Mesenchymal stem cell (in vitro differentiated cells and primary cell): ENCODE measurements around the gene CCL7.

Source experiments
- DNase-seq: peaks from one replicate; pipeline ENCODE4 v3.0.0-alpha.2; 2013
- H2AFZ ChIP-seq: one replicate; pipeline ENCODE4 v1.6.1; 2013; ENCODE audit warnings: low read depth, mild to moderate bottlenecking, control low read depth, inconsistent platforms, low read length, moderate library complexity
- H2AK5ac ChIP-seq: 2 replicates; pipeline ENCODE4 v1.6.1; 2013; ENCODE audit warnings: low read length, moderate library complexity, mild to moderate bottlenecking, inconsistent platforms; ENCODE audit not compliant: severe bottlenecking
- H2BK120ac ChIP-seq: one replicate; pipeline ENCODE4 v1.6.1; 2013; ENCODE audit warnings: low read depth, mild to moderate bottlenecking, inconsistent platforms, low read length, moderate library complexity
- H2BK12ac ChIP-seq, 2 experiments: one replicate each; pipeline ENCODE4 v1.6.1; 2013; ENCODE audit warnings: inconsistent platforms in 2 of 2, low read length in 2 of 2, mild to moderate bottlenecking in 2 of 2, moderate library complexity in 2 of 2, control low read depth in 1 of 2
- H2BK15ac ChIP-seq: one replicate; pipeline ENCODE4 v1.6.1; 2013; ENCODE audit warnings: mild to moderate bottlenecking, low read depth, inconsistent platforms; ENCODE audit not compliant: poor library complexity, severe bottlenecking
- H2BK5ac ChIP-seq: 2 replicates; pipeline ENCODE4 v1.6.1; 2013; ENCODE audit warnings: low read depth, mild to moderate bottlenecking, low read length, control low read depth, inconsistent platforms; ENCODE audit not compliant: poor library complexity, severe bottlenecking
- H3K14ac ChIP-seq, 2 experiments: one replicate each; pipeline ENCODE4 v1.6.1; 2013; ENCODE audit warnings: inconsistent platforms in 2 of 2, low read length in 2 of 2, control low read depth in 1 of 2, mild to moderate bottlenecking in 1 of 2, moderate library complexity in 1 of 2
- H3K18ac ChIP-seq, 2 experiments: one replicate each; pipeline ENCODE4 v1.6.1; 2013; ENCODE audit warnings: inconsistent platforms in 2 of 2, low read length in 2 of 2, control low read depth in 1 of 2, low read depth in 1 of 2, mild to moderate bottlenecking in 1 of 2
- H3K23ac ChIP-seq, 2 experiments: one replicate each; pipeline ENCODE4 v1.6.1; 2013; ENCODE audit warnings: inconsistent platforms in 2 of 2, low read length in 2 of 2, mild to moderate bottlenecking in 2 of 2, moderate library complexity in 2 of 2, control low read depth in 1 of 2
- H3K27ac ChIP-seq: 2 replicates; pipeline ENCODE4 v1.5.1; 2013; ENCODE audit warnings: mild to moderate bottlenecking, moderate library complexity, low read length, control low read depth, inconsistent platforms; ENCODE audit not compliant: poor library complexity, severe bottlenecking
- H3K27me3 ChIP-seq, 2 experiments: 2 replicates each; pipeline versions ENCODE4 v1.6.1 to v1.7.0; 2013; ENCODE audit warnings: low read length in 2 of 2, mild to moderate bottlenecking in 2 of 2, moderate library complexity in 2 of 2, control low read depth in 1 of 2, inconsistent platforms in 1 of 2; ENCODE audit not compliant: control insufficient read depth in 1 of 2, insufficient read depth in 1 of 2
- H3K36me3 ChIP-seq, 2 experiments: 2 replicates each; pipeline versions ENCODE4 v1.6.1 to v1.7.0; 2013; ENCODE audit warnings: low read length in 2 of 2, control low read depth in 1 of 2, inconsistent platforms in 1 of 2, low read depth in 1 of 2, mild to moderate bottlenecking in 1 of 2; ENCODE audit not compliant: insufficient read depth in 2 of 2, control insufficient read depth in 1 of 2
- H3K4ac ChIP-seq, 2 experiments: one replicate each; pipeline ENCODE4 v1.6.1; 2013; ENCODE audit warnings: inconsistent platforms in 2 of 2, low read length in 2 of 2, mild to moderate bottlenecking in 2 of 2, moderate library complexity in 2 of 2, control low read depth in 1 of 2, low read depth in 1 of 2
- H3K4me1 ChIP-seq: 2 replicates; pipeline ENCODE4 v1.6.1; 2013; ENCODE audit warnings: low read depth, low read length, control low read depth; ENCODE audit not compliant: control insufficient read depth, insufficient read depth
- H3K4me2 ChIP-seq: 2 replicates; pipeline ENCODE4 v1.6.1; 2013; ENCODE audit warnings: low read length, mild to moderate bottlenecking, inconsistent platforms; ENCODE audit not compliant: poor library complexity, severe bottlenecking
- H3K4me3 ChIP-seq, 2 experiments: 2 replicates each; pipeline versions ENCODE4 v1.5.1 to v1.7.0; 2013; ENCODE audit warnings: low read length in 2 of 2, mild to moderate bottlenecking in 2 of 2, control low read depth in 1 of 2, low read depth in 1 of 2; ENCODE audit not compliant: insufficient read depth in 1 of 2
- H3K79me1 ChIP-seq: replicated peaks from 2 replicates; pipeline ENCODE4 v1.6.1; 2013; ENCODE audit warnings: mild to moderate bottlenecking, control low read depth, low read length, inconsistent platforms; ENCODE audit not compliant: poor library complexity, severe bottlenecking
- H3K9ac ChIP-seq: 2 replicates; pipeline ENCODE4 v1.7.0; 2013; ENCODE audit warnings: mild to moderate bottlenecking, low read length, moderate library complexity
- H3K9me3 ChIP-seq: 2 replicates; pipeline ENCODE4 v1.7.0; 2013; ENCODE audit warnings: mild to moderate bottlenecking, low read length; ENCODE audit not compliant: control insufficient read depth
- H4K8ac ChIP-seq: one replicate; pipeline ENCODE4 v1.6.1; 2013; ENCODE audit warnings: inconsistent platforms, mild to moderate bottlenecking, low read length, moderate library complexity
- H4K91ac ChIP-seq: one replicate; pipeline ENCODE4 v1.6.1; 2013; ENCODE audit warnings: mild to moderate bottlenecking, low read length, inconsistent platforms
- WGBS: methylation state at CpG from one replicate; pipeline ENCODE4 v1.1.7; 2013; ENCODE audit warnings: mixed read lengths; 5-methylcytosine and 5-hydroxymethylcytosine counted together

The CCL7 gene

GRCh38 chr17:34242587-34243363 lies 27.2 kb upstream of the CCL7 start:
- Histone ChIP-seq H2BK5ac (no peak overlapping the region), H3K4me2 (no peak overlapping the region), H3K79me1 (no peaks in the 10 kb centered on the region), H3K4me1 (no peaks in the 10 kb centered on the region), H3K9me3 (no peaks in the 10 kb centered on the region), H3K27me3 (peaks cover 0 to 4% of the 10 kb centered on the region in 2 experiments), H3K18ac (no peak overlapping the region), H3K27ac (no peak overlapping the region), H2AK5ac (no peak overlapping the region), H2BK12ac (no peak overlapping the region), H3K36me3 (no peaks in the 10 kb centered on the region), H3K14ac (peak overlapping the region in 1 of 2 experiments; percentile 37), H2AFZ (no peak overlapping the region), H3K9ac (no peak overlapping the region), H3K4me3 (no peak overlapping the region), H4K91ac (no peak overlapping the region), H4K8ac (no peak overlapping the region), H2BK15ac (no peak overlapping the region), H2BK120ac (no peak overlapping the region), H3K23ac (peak overlapping the region in 1 of 2 experiments; percentile 42), H3K4ac (no peak overlapping the region)
- DNase-seq = no peak
- WGBS = 85% methylated on average over 8 of the region's 8 CpGs

GRCh38 chr17:34243364-34244320 lies 26.4 kb upstream of the CCL7 start:
- Histone ChIP-seq H2BK120ac (no peak overlapping the region), H3K27me3 (peaks cover 0 to 4% of the 10 kb centered on the region in 2 experiments), H2BK5ac (no peak overlapping the region), H3K4me3 (no peak overlapping the region), H4K91ac (no peak overlapping the region), H3K23ac (no peak overlapping the region), H3K79me1 (no peaks in the 10 kb centered on the region), H4K8ac (no peak overlapping the region), H3K27ac (no peak overlapping the region), H3K36me3 (no peaks in the 10 kb centered on the region), H3K9ac (no peak overlapping the region), H3K4me2 (no peak overlapping the region), H3K18ac (no peak overlapping the region), H2BK12ac (no peak overlapping the region), H2BK15ac (no peak overlapping the region), H3K4ac (no peak overlapping the region), H3K14ac (no peak overlapping the region), H2AFZ (no peak overlapping the region), H2AK5ac (no peak overlapping the region), H3K9me3 (no peaks in the 10 kb centered on the region), H3K4me1 (peaks cover 2% of the 10 kb centered on the region)
- DNase-seq = no peak
- WGBS = 78% methylated on average over 7 of the region's 7 CpGs

GRCh38 chr17:34245351-34245905 lies 24.6 kb upstream of the CCL7 start:
- H3K9ac ChIP-seq = no peak overlapping the region
- H4K8ac ChIP-seq = no peak overlapping the region

GRCh38 chr17:34246446-34246845 lies 23.6 kb upstream of the CCL7 start:
- Histone ChIP-seq H2BK12ac (no peak overlapping the region), H3K4me1 (peaks cover 11% of the 10 kb centered on the region), H3K4me3 (no peak overlapping the region), H3K4me2 (no peak overlapping the region), H3K23ac (no peak overlapping the region), H3K18ac (no peak overlapping the region), H2BK15ac (no peak overlapping the region), H2BK120ac (no peak overlapping the region), H2AK5ac (no peak overlapping the region), H3K14ac (no peak overlapping the region), H4K91ac (no peak overlapping the region), H3K4ac (no peak overlapping the region), H3K9me3 (no peaks in the 10 kb centered on the region), H4K8ac (no peak overlapping the region), H2AFZ (no peak overlapping the region), H3K79me1 (no peaks in the 10 kb centered on the region), H3K36me3 (no peaks in the 10 kb centered on the region), H3K27me3 (peaks cover 0 to 4% of the 10 kb centered on the region in 2 experiments), H3K9ac (no peak overlapping the region), H2BK5ac (no peak overlapping the region), H3K27ac (no peak overlapping the region)
- 83% methylated on average over 1 of the region's 1 CpG for WGBS
- no peak for DNase-seq

More at GRCh38 chr17:34245351-34245905, 24.6 kb upstream of the CCL7 start:
- 90% methylated on average over 5 of the region's 6 CpGs for WGBS
- Histone ChIP-seq H2BK5ac (no peak overlapping the region), H3K79me1 (no peaks in the 10 kb centered on the region), H3K4ac (no peak overlapping the region), H3K4me1 (peaks cover 9% of the 10 kb centered on the region), H3K27me3 (peaks cover 0 to 4% of the 10 kb centered on the region in 2 experiments), H3K9me3 (no peaks in the 10 kb centered on the region), H3K4me2 (no peak overlapping the region), H2BK120ac (no peak overlapping the region), H3K14ac (no peak overlapping the region), H2AK5ac (no peak overlapping the region), H3K4me3 (no peak overlapping the region), H3K23ac (no peak overlapping the region), H2BK15ac (no peak overlapping the region), H3K27ac (no peak overlapping the region), H2BK12ac (no peak overlapping the region), H3K36me3 (no peaks in the 10 kb centered on the region), H2AFZ (no peak overlapping the region), H3K18ac (no peak overlapping the region), H4K91ac (no peak overlapping the region)
- no peak for DNase-seq
